GM18511 (cell line): ENCODE measurements around the gene ZIC4.

Source experiments
- ATAC-seq: cut with Tn5 transposase; IDR thresholded peaks from one replicate; pipeline ENCODE4 v1.9.1; 2021; ENCODE audit warnings: mild to moderate bottlenecking, moderate library complexity; ENCODE audit not compliant: unreplicated experiment

The ZIC4 gene

DNA sequence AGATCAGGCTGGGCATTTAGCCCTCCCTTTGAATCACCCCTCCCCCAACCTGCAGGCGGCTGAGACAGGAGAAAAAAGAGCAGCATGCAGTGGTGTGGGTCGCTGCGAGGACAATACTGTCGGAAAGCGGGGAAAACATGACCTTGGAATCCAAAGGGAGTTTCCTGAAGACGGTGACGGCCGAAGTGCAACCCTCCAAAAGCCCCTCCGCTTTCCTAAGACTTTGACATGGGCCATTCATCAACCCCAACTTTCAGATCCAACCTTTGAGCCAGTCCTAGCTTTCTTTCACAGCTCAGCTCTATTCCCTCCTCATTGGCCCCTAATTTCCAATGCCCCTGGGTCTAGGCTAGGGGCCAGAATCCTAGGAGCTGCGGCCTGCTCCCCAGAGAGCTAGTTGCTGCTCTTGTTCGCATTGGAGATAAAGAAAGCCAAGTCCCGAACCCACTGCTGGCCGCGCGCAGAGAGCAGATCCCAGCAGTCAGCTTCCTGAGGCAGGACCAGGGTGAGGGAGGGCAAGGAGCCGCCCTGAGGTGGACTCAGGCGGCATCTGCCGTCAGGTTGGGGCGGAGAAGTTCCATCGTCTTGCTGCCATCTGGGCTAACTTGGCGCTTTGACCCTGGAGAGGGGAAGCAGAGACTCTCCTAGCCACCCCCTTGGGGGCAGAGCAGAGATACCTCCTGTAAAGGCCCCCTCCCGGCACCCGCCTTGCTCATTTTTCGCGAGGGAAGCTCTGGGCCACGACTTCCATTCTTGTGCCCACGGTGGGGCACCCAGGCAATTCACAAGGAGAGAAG is 914 bp downstream of the ZIC4 start:
- ATAC-seq, result no peak

DNA sequence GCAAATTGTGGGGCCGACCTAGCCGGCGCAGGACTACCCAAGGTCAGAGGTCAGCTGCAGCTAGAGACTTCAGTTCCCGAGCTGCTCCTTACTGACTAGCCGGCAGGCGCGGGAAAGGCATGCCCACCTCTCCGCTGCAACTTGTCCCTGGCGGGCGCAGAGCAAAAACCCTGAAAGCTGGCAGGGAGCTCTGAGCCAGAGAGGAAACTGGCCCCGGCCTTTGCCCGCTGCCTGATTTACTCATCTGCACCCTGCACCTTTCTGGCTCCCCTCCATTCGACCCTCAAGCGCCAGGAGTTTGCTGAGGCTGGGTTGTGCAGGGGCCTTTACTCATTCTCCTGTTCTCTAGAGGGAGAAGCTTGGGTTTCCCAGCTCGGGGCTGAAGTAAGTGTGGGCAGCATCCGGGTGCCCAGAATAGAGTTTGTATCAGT is 1.5 kb downstream of the ZIC4 start:
- no peak for ATAC-seq

DNA sequence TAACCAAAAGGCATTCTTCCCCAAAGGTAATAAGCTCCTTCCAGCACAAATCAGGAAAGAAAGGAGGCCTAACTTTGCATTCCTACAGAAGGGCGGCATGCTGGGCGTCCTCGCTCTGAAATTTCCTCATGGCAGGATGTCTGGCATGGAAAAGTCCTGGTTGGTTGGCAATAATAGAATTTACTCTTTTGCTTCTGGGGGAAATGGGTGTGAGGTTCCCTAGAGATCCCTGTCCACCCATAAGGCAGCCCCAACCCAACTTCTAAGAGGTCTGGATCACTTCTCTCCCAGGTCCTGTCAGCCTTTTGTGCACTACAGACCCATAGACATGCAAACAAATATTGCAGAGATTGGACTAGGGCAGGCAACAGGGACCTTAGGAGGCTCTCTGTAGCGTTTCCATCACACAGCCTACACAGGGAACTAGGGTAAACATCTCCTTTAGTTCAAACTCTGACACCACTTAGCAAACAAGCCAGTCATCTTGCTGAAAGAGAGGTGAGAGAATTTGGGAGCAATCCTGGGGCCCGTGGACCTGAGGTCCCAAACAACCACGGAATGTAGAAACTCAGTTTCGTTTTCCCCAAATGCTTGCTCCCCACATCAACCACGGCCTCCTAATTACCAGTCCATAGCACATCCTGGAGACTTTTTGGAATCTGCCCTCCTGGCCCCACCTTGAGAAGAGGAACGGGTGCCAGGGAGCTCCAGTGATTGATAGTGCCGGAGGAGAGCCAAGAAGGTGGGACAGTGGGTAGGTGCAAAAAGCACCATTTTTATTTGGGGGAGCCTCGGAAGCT is 2.1 kb downstream of the ZIC4 start:
- no peak for ATAC-seq

DNA sequence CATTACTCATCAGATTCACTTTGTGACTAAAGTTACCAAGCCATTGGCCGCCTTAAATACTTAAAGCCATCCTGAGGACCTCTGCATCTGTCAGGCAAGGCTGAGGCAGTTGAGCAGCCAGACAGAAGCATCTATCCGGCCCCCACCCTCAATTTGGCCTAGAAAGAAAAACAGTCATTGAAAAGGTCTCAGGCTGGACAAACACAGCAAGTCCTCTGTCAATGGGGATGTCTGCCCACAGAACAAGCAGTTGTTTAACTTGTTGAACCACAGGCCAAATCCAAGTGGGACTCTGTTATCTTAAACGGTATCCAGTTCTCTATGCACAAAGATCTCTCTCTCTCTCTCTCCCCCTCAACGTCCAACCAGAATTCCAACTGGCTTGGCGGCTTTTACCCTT is 2.8 kb downstream of the ZIC4 start:
- ATAC-seq, result no peak

DNA sequence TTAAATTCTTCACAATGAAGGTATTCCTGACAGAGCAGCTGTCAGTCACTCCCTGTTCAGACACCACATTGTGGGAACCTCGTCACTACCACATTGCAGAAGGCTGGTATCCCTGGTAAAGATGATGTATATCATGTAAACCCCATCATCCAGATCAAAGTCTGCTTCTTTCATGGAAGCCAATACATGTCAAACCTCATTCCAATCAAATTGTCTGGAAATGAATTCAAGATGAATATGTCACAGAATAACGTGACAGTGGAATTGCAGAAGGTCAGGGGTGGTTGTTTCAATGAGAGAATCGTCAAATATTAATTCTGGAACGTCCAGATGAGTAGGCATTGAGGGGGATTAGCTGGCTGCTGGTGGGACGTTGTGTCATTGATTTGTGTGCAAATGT is 4.2 kb downstream of the ZIC4 start:
- ATAC-seq, result no peak

DNA sequence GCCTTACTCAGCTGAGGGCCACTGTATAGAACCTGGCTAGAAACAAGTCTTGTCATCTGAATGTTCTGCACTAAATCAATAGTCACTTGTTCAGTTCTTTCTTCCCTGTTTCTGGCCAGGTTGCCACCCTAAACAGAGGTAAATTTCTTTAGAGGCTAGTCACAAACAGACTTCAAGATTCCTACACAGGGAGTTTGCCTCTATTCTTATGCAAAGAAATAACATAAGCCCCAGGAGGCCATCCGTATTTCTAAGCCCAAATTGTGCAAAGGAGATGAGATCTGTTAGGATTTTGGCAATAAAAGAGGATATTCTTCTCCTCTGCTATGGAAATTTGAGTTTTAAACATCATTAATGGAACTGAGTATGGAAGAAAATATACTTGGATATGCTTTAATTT is 4.9 kb downstream of the ZIC4 start:
- no peak for ATAC-seq

DNA sequence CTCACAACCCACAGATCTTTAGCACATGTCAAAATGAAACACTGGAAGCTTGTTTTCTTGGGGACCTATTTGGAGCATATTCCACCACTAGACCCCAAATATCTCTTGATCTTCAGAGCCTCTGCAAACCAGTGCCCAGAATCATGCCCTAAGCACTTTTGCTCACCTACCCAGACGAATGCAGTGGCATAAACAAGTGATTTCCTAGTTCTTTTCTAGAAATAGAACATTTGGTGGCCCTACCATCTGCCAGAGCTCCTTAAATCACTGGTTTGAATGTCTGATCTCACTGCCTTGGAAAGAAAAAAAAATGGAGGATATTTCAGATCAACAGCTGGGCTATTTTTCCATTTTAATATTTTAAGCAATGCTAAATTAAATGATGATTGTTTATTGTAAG is 5.3 kb downstream of the ZIC4 start:
- ATAC-seq, result no peak

DNA sequence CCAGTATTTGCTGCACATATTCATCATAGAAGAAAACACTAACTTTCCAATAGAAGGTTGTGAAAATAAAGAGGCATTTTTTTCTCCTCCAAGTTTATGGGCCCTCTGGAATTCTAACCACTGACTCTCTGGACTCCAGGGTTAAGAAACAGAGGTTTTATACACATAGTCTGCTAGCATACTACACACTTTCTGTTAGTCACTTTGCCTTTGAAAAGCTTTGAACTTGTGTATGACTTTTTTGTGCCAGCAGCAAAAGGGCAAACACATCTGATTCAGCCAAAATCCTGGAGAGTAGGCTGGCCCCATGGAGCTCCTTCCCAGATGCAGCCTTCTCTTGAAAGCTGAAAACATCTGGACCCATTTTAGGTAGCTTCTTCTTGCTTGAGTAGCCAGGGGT is 6.2 kb downstream of the ZIC4 start:
- no peak for ATAC-seq

DNA sequence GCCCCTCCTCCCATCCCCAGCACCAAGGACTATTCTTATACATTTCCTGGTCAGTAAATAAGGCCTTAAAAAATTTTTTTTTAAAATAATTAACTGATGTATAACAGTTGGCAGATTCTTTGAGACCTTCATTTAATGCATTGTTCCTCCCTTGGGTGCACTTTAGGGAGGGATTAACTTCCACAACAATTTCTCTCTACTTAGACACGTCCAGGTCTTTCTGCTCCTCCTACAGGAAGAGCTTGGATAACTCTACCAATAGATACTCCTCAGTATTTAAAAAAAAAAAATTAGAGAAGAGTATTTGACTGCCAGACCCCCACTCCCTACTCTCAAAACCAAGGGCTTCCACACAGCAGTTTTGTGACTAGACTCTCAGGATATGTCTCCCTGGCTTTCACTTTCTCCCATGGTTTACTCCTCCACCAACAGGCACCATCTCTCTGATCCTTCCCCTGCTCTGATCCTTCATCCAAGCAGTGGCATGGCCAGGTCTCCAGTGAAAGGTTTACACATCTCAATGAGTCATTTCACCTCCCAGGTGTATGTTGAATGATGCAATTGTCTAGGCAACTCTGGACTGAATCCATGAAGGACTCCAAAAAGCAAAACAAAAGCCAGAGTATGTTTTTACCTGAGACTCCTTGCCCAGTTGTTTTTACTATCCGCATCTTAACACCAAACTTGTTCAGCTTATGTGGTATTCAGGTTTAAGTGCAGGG is 7.4 kb downstream of the ZIC4 start:
- ATAC-seq, result no peak

DNA sequence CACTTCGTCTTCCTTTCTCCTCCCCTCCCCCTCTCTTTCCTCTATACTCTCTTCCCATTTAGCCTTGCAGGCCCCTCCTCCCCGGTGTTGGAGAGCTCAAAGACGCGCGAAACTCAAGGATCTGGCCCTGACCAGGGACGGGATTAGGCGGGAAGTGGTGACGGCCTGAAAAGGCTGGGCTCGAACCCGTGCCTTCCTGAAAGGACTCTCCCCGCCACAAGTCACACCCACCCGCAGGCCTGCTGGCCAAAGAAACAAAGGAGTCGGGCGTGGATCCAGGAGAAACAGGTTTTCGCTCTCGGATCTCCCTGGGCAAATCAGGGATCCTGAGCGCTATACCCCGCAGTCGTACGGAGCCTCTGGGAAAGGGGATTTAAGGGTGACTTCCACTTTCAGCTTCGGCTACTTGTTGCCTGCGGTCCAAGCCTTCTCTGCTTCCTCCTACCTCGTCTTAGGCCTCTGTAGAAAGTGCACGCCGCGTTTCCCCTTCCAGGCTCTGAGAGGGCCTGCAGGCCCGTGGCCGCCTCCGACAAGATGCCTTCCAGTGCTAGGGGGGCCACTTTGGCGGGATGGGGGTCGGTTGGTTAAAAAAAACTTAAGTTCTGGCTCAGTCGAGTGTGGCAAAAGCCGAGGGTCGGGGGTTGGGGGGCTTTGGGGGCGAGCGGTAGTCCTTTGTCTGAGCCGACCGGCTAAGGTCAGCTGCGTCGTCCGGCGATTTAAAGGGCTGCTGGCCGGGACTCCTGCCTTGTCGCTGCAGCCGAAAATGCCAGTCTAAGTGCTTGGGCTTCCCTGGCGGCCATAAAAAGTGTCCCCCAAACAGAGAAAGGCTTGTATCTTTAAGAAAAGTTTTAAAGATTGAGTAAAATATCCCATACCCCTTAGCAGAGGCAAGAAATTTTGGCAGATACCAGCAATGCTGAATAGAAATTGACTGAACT is 8.2 kb downstream of the ZIC4 start:
- ATAC-seq, result no peak

DNA sequence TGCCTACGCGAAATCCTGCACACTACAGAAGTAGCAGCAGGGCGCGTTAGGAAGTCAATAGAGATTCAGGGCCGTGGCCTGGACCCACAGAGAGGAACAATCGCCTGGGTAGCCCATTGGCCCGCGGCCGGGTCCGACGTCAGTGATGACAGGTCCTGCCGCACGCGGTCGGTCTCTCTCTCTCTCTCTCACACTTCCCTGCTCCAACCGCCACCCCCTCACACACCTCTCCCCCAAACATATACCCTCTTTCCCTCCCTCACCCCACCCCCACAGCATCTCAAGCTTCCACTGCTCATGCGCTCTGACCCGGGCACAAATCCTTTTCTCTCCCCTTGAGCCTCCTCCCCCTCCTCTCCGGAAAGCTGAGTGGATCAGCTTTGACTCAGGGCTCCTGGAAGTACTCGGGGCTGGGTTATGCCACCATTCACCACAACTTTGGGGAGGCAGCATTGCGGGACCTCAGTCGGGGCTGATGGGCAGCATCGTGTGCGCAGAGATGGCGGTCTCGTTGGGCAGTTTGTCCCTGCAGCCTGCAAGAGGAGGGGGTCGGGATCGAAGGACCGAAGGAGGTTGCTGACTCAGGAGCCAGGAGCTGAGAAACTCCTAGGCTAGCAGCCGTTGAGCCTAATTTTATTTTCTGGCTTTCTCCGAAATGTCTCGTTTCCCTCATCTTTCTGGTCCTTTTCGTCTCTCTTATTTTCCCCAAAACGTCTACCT is 9.0 kb downstream of the ZIC4 start:
- ATAC-seq, result no peak

DNA sequence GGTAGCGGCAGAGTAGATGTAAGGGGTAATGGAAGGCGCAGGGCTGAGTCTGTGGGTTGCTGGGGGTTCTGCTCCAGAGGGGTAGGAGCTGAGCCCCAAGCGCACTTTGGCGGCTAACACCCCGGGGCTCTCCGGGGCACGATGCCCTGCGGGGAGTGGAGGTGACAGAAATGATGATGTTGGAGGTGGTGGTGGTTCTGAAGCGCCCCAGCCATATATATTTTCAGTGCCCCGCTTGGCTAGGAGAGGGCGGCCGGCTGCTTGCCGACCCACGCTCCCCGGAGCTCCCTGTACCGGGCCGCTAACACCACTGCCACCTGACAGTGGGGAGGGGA is 9.7 kb downstream of the ZIC4 start:
- no peak for ATAC-seq

DNA sequence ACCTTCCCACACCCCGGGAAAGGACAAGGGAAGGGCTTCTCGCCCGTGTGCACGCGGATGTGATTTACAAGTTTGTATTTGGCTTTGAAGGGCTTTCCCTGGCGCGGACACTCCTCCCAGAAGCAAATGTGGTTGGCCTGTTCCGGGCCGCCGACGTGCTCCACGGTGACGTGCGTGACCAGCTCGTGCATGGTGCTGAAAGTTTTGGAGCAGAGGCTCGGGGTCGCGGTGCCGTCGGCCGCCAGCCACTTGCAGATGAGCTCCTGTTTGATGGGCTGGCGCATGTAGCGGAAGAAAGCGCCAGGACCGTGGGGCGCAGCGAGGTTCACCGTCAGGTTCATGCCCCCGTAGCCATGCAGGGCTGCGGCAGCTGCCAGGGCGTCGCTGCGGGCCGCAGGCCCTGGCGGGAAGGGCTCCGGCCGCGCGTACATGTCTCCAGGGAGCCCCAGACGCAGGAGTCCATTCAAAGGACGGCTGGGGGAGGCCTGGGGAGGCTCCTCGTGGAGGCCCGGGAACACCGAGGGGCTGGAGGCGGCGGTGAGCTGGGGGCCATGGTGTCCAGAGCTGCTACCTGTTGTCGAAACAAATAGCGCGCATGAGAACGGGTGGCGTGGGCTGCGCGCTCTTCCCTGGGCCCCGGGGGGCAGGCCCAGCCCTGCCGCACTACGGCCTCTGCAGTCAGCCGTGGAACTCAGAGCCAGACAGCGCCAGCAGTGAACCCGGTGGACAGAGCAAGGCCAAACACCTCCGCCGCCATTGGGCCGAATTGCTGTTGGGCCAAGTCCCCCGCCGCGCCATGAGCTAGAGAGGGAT is 10.2 kb downstream of the ZIC4 start:
- ATAC-seq, result no peak

DNA sequence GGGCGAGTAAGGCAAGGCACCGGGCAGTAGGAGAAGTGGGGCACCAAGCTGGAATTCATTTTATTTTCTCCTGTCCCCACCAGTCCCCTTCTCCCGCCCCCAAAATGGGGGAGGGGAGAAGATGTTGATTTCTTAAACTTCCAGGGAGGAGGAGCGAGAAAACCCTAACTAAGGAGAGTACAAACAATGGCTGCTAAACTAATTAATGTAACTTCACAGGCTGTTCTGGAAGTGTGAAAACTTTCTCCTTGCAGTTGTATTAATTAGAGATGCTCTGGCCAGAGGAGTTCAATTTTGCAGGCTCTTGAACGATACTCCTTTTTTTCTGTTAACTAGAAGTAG is 11.5 kb downstream of the ZIC4 start:
- ATAC-seq, result no peak

DNA sequence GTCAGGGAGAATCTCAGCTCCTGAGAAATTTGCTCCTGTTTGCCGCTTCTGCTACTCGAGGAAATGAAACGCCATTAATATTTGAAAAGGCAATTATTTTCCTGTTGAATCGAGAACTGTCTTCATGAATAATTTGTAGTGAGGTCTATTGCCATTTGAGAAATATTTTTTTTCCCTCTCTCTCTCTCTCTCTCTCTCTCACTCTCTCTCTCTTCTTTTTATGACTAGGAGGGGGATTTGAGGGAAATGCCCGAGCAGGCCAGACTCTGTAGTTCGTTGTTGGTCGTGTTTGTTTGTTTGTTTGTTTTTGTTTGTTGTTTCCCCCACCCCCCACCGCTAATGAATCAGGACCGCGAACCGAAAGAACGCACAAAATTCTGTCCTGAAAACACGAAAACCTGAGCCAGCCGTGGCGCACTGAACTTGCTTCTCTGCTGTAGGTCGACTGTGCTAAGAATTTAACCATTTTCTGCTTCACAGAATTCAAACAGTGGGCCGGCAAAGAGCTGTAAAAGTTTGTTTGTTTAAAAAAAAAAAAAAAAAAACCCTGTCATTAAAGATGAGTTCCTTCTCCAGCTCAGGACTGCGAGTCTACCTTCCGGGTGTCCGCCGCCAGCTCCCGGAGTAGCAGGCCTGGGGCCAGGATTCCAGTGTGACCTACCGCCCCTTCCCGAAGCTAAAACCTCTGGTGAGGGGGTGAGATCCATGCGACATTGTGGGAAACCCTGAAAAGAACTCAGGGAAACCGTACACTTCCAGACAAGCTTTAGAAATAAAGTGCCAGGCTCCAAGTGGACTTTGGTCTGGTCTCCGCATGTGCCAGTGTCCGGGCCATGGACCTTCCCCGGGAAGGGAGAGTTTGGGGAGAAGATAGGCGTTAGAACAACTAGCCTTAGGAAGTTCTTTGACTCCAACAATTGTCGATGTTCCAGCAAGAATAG is 12.1 kb downstream of the ZIC4 start:
- ATAC-seq, result no peak

DNA sequence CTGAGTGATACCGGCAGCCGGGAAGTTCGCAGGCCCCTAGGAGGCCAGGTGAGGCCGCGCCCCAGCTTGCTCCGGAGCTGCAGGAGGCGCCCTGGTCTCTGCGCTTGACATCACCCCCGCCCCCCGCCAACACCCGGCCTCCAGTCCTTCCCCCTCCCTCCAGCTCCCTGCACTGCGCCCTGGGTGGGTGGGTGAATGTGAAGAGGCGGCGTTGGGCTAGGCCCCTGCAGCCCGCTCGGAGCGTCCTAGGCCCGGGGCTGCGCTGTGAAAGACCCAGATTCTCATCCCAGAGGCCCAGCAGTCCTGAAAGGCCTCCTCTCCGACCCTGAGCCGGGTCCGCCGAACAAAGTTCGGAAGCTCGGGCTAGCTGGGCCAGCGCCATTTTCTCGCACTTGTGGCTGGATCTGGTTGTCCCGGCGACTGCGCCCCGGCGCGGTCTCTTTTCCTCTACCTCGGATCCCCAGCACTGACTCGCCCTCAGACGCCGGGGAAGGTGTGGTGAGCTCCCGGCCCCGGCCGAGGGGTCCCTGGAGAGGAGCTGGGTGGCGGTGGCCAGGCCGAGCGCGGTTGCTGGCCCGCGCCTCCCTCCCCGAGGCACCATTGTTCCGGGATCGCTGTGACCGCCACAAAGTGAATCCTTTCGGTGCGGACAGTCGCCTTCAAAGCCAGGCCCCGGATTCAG is 12.9 kb downstream of the ZIC4 start:
- no peak for ATAC-seq

DNA sequence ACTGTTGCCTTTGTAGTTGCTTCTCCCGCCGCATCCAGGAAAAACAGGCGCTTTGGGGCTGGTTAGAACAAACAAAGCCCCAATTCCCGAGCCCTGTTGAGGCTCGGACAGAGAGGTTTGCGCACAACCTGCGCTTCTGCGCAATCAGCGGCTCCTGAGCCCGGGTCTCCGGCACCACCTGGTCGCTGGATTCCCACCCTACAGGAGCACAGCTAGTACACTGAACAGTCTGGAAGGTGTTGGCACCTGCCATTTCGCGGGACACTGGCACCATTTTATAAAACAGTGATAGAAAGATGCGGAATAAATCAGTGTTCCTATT is 13.8 kb downstream of the ZIC4 start:
- ATAC-seq, result no peak
